ENCODE measurements around the gene ITGA1.

Gene ITGA1

DNA sequence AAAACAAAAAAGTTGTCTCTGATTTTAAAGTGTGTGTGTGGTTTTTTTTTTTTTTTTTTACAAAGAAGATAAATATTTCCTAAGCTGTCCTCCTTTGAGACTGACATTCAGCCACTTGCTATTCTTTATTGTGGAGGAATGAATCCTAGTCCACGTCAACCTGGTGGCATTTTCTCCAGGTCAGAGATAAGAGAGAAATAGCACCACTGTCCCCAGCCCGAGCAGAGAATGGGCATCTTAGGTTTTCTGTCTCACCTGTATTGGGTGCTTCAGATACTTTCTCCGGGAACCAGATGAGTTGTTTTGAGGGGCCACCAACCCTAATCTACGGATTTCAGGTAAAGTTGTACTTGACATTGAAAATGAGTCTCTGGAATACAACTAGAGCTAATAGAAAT lies 202.8 kb downstream of the ITGA1 start:
- H3K36me3 Mint-ChIP-seq (ENCODE audit: low read depth): no peaks in the 10 kb centered on the region
- H3K9me3 Mint-ChIP-seq: no peaks in the 10 kb centered on the region

DNA sequence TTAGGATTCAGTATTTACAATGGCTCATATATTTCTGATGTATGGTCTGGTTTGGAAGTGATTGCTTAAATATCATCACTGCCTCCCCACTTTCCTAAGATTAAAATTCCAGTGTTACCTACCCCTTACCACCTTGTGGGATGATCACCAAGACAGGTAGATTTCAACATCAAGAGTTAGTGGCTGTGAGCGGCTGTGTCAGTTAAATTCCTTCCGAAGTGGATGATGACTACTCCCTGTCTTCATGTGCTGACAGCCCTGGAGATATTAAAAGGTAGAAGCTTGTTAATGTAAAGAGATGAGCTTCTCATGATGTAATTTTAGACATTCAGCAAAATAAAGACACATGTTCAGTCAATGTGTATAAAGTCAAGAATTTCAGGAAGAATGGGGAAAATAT lies 205.7 kb downstream of the ITGA1 start:
- Mint-ChIP-seq H3K4me3 (no peak overlapping the region), H3K27me3 (peaks cover 38% of the 10 kb centered on the region)

More for the DNA sequence above, 202.8 kb downstream of the ITGA1 start:
- Mint-ChIP-seq H3K4me1 (peaks cover 23% of the 10 kb centered on the region), H3K4me3 (peak overlapping the region; percentile 70), H3K27ac (no peak overlapping the region), H3K27me3 (peaks cover 49% of the 10 kb centered on the region)
- DNase-seq: no peak
- no peak for ATAC-seq

DNA sequence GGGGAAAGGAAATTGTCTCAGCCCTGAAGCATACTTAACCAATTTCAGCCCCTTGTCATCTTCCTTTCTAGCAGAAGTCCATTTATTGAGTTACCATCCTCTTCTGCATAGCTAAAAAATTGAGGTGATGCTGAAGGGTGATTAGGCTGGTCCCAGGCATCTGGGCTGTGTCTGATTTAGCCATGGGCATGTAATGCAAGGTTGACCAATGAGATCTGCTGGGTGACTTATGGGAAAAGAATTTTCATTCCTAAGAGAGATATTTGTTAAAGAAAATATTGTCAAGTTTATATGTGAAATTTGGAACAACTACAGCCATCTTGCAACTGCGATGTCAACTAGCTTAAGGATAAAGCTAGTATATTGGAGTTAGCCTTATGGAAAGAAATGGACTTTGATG lies 206.6 kb downstream of the ITGA1 start:
- no peak for DNase-seq
- no peak overlapping the region for H3K27ac Mint-ChIP-seq
- no peaks in the 10 kb centered on the region for H3K36me3 Mint-ChIP-seq (ENCODE audit: low read depth)
- ATAC-seq: no peak
- no peak overlapping the region for H3K4me3 Mint-ChIP-seq
- peaks cover 34% of the 10 kb centered on the region for H3K27me3 Mint-ChIP-seq
- H3K4me1 Mint-ChIP-seq: peaks cover 10% of the 10 kb centered on the region
- H3K9me3 Mint-ChIP-seq: no peaks in the 10 kb centered on the region

More for the DNA sequence above, 205.7 kb downstream of the ITGA1 start:
- H3K36me3 Mint-ChIP-seq (ENCODE audit: low read depth): no peaks in the 10 kb centered on the region
- ATAC-seq (no peak), DNase-seq (no peak)
- H3K4me1 Mint-ChIP-seq: peaks cover 11% of the 10 kb centered on the region
- H3K9me3 Mint-ChIP-seq: no peaks in the 10 kb centered on the region
- H3K27ac Mint-ChIP-seq: no peak overlapping the region

DNA sequence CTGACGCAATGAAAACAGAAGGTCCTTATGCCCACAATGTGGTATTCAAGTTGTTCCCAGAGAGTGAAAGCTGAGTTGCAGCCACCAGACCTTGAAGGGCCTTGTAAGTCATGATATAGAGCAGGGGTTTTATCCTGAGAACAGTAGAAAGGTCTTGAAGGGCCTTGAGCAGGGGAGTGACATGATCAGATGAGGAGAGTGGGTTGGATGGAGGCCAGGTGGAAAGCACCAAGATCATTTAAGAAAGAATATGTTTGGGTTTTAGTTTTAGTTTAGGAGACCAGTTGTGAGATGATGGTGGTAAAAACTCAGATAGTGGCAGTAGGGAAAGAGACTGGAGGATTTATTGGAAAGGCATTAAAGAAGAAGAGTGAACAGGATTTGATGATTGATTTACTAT lies 207.4 kb downstream of the ITGA1 start:
- ATAC-seq: no peak
- H3K9me3 Mint-ChIP-seq: no peaks in the 10 kb centered on the region
- peaks cover 33% of the 10 kb centered on the region for H3K27me3 Mint-ChIP-seq
- no peak overlapping the region for H3K27ac Mint-ChIP-seq
- peaks cover 5% of the 10 kb centered on the region for H3K4me1 Mint-ChIP-seq
- no peaks in the 10 kb centered on the region for H3K36me3 Mint-ChIP-seq (ENCODE audit: low read depth)
- H3K4me3 Mint-ChIP-seq: no peak overlapping the region
- DNase-seq: no peak

DNA sequence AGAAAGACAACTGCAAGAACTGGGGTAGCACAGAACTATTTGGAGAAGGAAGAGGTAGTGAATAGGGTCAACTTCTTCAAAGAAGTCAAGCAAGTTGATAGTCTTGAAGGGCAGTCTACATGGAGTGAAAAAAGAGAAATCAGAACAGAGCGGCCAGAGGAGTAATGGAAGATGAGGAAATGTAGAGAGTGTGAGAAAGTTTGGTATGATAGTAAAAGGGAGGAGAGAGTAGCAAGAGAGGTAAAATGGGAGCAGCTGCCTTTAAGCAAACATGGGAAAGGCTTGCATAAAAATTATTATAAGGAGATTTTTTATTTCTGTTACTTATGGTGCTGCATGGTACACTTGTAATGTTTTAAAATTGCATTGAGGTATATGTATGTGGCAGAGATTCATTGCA lies 208.2 kb downstream of the ITGA1 start:
- peaks cover 3% of the 10 kb centered on the region for H3K4me1 Mint-ChIP-seq
- no peaks in the 10 kb centered on the region for H3K36me3 Mint-ChIP-seq (ENCODE audit: low read depth)
- no peak for ATAC-seq
- H3K9me3 Mint-ChIP-seq: no peaks in the 10 kb centered on the region
- H3K4me3 Mint-ChIP-seq: no peak overlapping the region
- no peak for DNase-seq
- peaks cover 25% of the 10 kb centered on the region for H3K27me3 Mint-ChIP-seq
- H3K27ac Mint-ChIP-seq: no peak overlapping the region

DNA sequence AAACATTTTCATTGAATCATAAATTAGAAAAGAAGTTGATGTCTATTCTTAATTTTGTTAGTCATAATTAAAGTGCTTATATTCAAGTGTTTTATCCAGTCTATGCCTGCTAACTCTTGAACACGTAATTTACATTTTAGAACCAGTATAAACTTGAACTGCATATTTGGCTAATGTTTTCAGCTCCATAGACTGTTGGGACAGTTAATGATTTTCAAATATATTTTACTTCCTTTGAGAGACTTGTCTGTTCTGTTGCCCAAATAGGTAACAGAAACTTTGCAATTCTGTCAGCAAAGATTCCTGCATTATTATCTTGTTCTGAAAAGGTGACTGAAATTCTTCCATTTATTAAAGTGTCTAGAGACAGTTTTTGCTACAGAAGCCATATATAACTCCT lies 209.3 kb downstream of the ITGA1 start:
- Mint-ChIP-seq H3K36me3 (ENCODE audit: low read depth) (no peaks in the 10 kb centered on the region), H3K4me3 (no peak overlapping the region), H3K4me1 (peaks cover 3% of the 10 kb centered on the region), H3K27ac (no peak overlapping the region), H3K9me3 (no peaks in the 10 kb centered on the region), H3K27me3 (peaks cover 23% of the 10 kb centered on the region)
- ATAC-seq: no peak
- no peak for DNase-seq

DNA sequence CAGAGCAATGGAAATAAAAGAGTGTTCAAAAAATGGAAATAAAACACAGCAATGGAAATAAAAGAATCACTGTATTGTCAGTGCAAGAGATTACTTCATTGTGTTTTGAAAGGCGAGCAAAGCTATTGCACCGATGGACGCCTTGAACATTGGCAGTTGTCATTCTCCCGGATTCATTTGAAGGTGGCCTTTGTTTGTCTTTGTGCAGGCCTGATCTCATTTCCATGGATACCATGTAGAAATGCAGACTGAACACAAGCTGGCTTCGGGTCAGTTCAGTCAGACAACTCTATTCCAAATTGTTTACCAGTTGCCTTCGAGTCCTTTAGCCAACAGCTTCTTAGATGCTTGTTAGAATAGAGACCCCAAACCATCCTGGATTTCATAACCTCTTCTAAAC lies 209.7 kb downstream of the ITGA1 start:
- Mint-ChIP-seq H3K27me3 (peaks cover 18% of the 10 kb centered on the region), H3K9me3 (no peaks in the 10 kb centered on the region), H3K27ac (no peak overlapping the region), H3K36me3 (ENCODE audit: low read depth) (no peaks in the 10 kb centered on the region), H3K4me3 (no peak overlapping the region), H3K4me1 (peaks cover 3% of the 10 kb centered on the region)
- ATAC-seq: no peak
- no peak for DNase-seq

DNA sequence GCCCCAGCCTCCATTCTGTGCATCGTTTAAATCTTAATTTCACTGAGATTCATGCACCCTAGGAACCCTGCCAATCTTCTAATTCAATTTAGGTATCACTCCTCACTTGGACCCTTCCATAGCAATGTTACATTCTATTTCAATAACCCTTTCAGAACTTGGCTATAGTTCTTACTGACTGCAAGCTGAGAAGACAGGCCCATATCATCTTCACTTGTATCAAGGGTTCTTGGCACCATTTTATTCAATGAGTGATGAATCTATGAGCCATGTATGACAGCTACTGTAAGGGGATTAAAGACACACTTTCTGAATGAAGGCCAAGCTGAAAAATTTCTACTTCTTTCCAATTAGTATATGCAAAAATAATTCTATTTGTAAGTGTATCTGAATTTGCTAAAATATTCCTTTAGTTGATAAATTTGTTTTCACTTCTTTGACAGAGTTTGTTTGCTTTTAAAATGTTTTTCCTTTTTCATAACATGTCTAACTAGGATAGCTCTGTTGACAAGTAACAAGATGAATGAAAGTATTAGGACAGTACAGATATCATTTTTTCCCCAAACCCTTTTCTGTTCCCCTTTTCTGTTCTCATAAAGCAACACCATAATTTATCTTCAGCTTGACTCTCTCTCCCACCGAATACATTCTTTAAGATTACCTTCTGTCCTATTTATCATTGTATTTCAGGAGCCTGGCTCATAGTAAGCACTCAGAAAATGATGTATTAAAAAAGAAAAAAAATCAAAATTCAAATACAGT lies 211.0 kb downstream of the ITGA1 start:
- Mint-ChIP-seq H3K9me3 (no peaks in the 10 kb centered on the region), H3K27ac (no peak overlapping the region), H3K27me3 (peaks cover 10% of the 10 kb centered on the region), H3K36me3 (ENCODE audit: low read depth) (no peaks in the 10 kb centered on the region), H3K4me3 (no peak overlapping the region), H3K4me1 (peaks cover 6% of the 10 kb centered on the region)
- no peak for DNase-seq
- no peak for ATAC-seq

DNA sequence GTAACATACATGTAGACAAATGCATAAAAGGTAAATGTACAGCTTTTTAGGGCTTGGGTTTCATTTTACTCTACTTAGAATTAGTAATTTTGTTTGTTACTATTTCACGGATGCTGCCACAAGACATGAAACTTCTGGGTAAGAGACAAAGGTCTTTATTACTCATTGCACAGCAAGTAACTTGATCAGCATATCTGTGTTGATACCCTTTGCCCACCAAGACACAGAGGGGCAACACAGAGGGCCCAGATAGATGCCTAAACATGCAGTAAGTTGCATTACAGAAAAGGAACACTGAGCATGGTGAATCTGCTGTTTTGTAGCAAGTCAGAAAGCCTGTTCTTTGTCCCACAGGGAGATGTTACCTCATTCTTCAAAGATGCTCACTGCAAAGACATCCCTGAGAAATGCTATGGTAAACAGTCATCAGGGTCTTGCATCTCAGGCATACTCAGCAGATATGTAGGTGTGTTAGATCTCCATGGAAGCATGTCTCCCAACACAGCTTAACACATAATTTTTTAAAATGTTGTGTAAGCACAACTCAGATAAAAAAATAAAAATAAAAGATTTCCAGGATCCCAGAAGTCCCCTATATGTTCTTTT lies 211.7 kb downstream of the ITGA1 start:
- no peak for DNase-seq
- peaks cover 13% of the 10 kb centered on the region for H3K4me1 Mint-ChIP-seq
- no peaks in the 10 kb centered on the region for H3K9me3 Mint-ChIP-seq
- H3K27ac Mint-ChIP-seq: no peak overlapping the region
- no peaks in the 10 kb centered on the region for H3K36me3 Mint-ChIP-seq (ENCODE audit: low read depth)
- ATAC-seq: no peak
- H3K27me3 Mint-ChIP-seq: peaks cover 8% of the 10 kb centered on the region
- H3K4me3 Mint-ChIP-seq: no peak overlapping the region

DNA sequence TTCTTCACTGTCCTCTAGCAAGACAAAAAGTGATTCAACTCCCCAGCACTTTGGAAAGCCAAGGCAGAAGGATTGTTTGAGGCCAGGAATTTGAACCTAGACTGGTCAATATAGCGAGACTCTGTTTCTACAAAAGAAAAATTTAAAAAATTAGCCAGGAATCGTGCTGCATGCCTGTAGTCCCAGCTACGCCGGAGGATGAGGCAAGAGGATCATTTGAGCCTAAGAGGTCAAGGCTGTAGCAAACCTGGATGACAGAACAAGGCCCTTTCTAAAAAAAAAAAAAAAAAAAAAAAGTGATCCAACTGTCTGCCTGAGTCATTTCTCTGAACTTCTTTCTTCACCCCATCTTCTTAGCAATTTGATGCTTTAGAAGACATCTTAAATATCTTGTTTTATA lies 213.8 kb downstream of the ITGA1 start:
- Mint-ChIP-seq H3K36me3 (ENCODE audit: low read depth) (no peaks in the 10 kb centered on the region), H3K27ac (no peak overlapping the region), H3K4me1 (peaks cover 30% of the 10 kb centered on the region), H3K27me3 (peaks cover 8% of the 10 kb centered on the region), H3K4me3 (no peak overlapping the region), H3K9me3 (no peaks in the 10 kb centered on the region)
- ATAC-seq: no peak
- DNase-seq: no peak

DNA sequence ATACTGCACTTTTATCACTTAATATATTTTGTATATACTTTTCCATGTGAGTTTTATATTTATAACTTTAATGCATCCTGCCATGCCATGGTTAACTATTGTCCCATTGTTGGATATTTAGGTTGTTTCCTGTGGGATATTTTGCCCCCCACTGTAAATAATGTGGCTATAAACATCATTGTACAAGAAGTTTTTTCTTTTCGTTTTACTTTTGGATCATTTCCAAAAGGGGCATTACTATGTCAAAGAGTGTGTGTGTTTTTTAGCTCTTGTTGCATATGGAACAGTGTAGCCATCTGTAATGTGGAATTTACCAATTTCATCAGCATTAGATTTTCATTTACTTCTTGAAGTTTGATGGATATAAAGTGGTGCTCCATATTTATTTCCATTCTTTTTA lies 214.8 kb downstream of the ITGA1 start:
- H3K4me1 Mint-ChIP-seq: peaks cover 39% of the 10 kb centered on the region
- peaks cover 3% of the 10 kb centered on the region for H3K27me3 Mint-ChIP-seq
- H3K27ac Mint-ChIP-seq: no peak overlapping the region
- DNase-seq: no peak
- H3K36me3 Mint-ChIP-seq (ENCODE audit: low read depth): no peaks in the 10 kb centered on the region
- ATAC-seq: no peak
- H3K4me3 Mint-ChIP-seq: no peak overlapping the region
- no peaks in the 10 kb centered on the region for H3K9me3 Mint-ChIP-seq

DNA sequence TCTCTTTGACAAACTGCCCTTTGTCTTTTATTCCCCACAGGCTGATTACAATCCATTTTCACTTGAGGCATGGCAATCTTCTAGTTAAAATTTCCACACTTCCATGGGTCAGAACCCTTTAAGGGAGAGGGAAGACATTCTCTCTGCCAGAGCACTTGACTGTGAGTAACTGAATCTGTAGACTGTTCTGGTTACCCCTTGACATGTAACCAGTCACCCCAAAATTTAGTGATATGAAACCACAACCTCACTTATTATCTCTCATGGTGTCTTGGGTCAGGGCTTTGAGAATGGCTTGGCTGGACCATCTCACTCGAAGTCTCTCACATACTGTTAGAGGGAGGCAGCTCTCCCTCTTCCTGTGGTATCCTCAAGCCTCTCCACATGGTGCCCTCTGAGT lies 215.4 kb downstream of the ITGA1 start:
- peaks cover 46% of the 10 kb centered on the region for H3K4me1 Mint-ChIP-seq
- no peak overlapping the region for H3K27ac Mint-ChIP-seq
- no peak for ATAC-seq

DNA sequence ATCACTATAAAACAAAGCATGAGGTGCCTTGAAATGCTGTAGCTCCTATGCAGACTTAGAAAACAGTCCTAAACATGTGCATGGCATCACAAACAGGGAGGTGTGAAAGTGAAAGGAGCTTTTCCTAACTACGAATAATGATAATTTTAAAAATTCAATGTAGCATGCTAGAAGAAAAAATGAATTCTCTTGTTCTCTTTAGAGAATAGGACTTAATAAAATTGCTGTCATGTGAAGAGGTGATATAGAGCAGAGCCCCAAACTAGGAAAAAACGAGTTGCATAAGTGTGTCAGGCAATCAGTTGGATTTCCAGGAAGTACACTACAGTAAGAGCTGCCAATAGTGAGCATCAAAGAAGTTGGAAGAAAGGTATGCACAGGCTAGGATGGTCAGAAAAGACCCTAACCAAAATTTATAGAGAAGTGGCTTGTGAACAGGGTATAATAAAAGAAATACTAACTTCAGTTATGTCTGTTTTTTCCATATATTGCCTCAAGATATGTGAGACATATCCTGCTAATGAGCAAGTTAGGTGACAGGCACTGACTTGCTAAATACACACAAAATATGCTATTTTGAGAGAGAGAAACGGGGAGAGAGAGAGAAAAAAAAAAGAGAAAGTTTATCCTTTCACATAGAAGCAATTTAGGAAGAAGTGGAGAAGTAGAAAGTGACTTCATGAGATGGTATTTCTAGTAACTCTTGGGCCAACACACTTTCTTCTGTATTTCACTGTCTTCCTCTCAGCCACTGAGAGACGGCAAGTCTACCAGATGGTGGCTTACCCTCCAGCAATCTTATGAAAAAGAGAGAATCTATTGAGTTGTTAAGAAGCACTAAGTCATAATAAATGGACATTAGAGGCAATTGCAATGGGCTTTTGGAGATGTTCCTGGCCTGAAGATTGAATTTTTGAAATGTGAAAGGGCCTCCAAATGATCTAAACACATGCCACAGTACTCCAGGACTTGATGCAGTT lies 219.5 kb downstream of the ITGA1 start:
- peaks cover 65% of the 10 kb centered on the region for H3K4me1 Mint-ChIP-seq
- peaks cover 2% of the 10 kb centered on the region for H3K27me3 Mint-ChIP-seq
- no peak for DNase-seq

More for the DNA sequence above, 215.4 kb downstream of the ITGA1 start:
- Mint-ChIP-seq H3K9me3 (no peaks in the 10 kb centered on the region), H3K4me3 (no peak overlapping the region), H3K27me3 (peaks cover 2% of the 10 kb centered on the region), H3K36me3 (ENCODE audit: low read depth) (no peaks in the 10 kb centered on the region)
- no peak for DNase-seq

DNA sequence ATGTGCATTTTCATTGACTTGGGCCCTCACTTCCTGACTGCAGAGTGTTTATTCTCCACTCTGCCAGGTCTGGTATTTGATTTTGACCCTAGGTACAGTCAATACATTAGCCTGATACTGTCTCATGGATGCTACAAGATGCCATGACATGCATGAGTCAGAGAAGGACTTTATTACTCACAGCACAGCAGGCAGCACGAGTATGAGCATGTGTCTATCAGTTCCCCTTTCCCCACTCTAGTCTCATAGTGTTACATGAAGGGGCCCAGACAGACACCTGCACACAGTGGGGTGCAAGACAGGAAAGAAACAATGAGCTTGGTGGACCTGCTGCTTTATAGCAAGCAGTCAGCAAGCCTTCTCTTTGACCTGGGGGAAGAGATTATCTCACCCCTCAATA lies 221.0 kb downstream of the ITGA1 start:
- H3K4me3 Mint-ChIP-seq: no peak overlapping the region
- DNase-seq: peak; percentile 28
- H3K4me1 Mint-ChIP-seq: peaks cover 62% of the 10 kb centered on the region
- H3K9me3 Mint-ChIP-seq: no peaks in the 10 kb centered on the region
- H3K36me3 Mint-ChIP-seq (ENCODE audit: low read depth): no peaks in the 10 kb centered on the region
- H3K27ac Mint-ChIP-seq: peak overlapping the region; percentile 61
- H3K27me3 Mint-ChIP-seq: peaks cover 10% of the 10 kb centered on the region
- peak; percentile 94 for ATAC-seq

More for the DNA sequence above, 219.5 kb downstream of the ITGA1 start:
- no peak for ATAC-seq
- no peak overlapping the region for H3K4me3 Mint-ChIP-seq
- H3K36me3 Mint-ChIP-seq (ENCODE audit: low read depth): no peaks in the 10 kb centered on the region
- H3K9me3 Mint-ChIP-seq: no peaks in the 10 kb centered on the region
- peak overlapping the region; percentile 58 for H3K27ac Mint-ChIP-seq
